ENCODE measurements around the gene MCM3AP.

MCM3AP gene

GRCh38 chr21:46285206-46285661, at the start of gene MCM3AP:
MCM3AP (minus strand) TSS chr21:46285611; CDS start chr21:46285286, 325 bp downstream.
- DNase-seq: no peak

GRCh38 chr21:46334351-46335140, 49.1 kb upstream of the MCM3AP start:
- DNase-seq: no peak

GRCh38 chr21:46329796-46330195, 44.4 kb upstream of the MCM3AP start:
- no peak for DNase-seq

GRCh38 chr21:46328151-46328550, 42.7 kb upstream of the MCM3AP start:
- no peak for DNase-seq

- DNase-seq: no peak
Measured at GRCh38 chr21:46327711-46328110, 42.3 kb upstream of the MCM3AP start.

GRCh38 chr21:46326110-46326703, 40.8 kb upstream of the MCM3AP start:
- no peak for DNase-seq

GRCh38 chr21:46325073-46325912, 39.9 kb upstream of the MCM3AP start:
- DNase-seq: peak; percentile 36

GRCh38 chr21:46324390-46325072, 39.1 kb upstream of the MCM3AP start:
- peak; percentile 88 for DNase-seq

GRCh38 chr21:46323710-46324389, 38.4 kb upstream of the MCM3AP start, which contains the start of the genes C21orf58 and PCNT:
C21orf58 (minus strand) TSS chr21:46323870; CDS start chr21:46322738, 1,132 bp downstream.
PCNT (plus strand) TSS chr21:46324156; CDS start chr21:46324229, 73 bp downstream.
- peak; percentile 98 for DNase-seq

GRCh38 chr21:46323227-46323709, 37.9 kb upstream of the MCM3AP start:
- no peak for DNase-seq

GRCh38 chr21:46322351-46323226, 37.2 kb upstream of the MCM3AP start:
- DNase-seq: peak; percentile 11

GRCh38 chr21:46320331-46320801, 35.0 kb upstream of the MCM3AP start:
- DNase-seq: no peak

- no peak for DNase-seq
Measured at GRCh38 chr21:46319186-46319585, 33.8 kb upstream of the MCM3AP start.

GRCh38 chr21:46318464-46318845, 33.0 kb upstream of the MCM3AP start:
- DNase-seq: no peak

- no peak for DNase-seq
Measured at GRCh38 chr21:46317710-46318463, 32.5 kb upstream of the MCM3AP start.

GRCh38 chr21:46316708-46317324, 31.4 kb upstream of the MCM3AP start:
- no peak for DNase-seq

- no peak for DNase-seq
Measured at GRCh38 chr21:46314441-46315020, 29.1 kb upstream of the MCM3AP start.

- no peak for DNase-seq
Measured at GRCh38 chr21:46312949-46313348, 27.5 kb upstream of the MCM3AP start.

- no peak for DNase-seq
Measured at GRCh38 chr21:46311568-46311967, 26.2 kb upstream of the MCM3AP start.
